Activated T-cell treated with anti-CD3 and anti-CD28 coated beads, Interleukin-2, amount 50 U/mL, for 72 hours (primary cell): ENCODE results near the gene MYL7. TPM values are rescaled to one million over a fixed set of nuclear protein-coding genes. Genes with fewer than 3 reads are reported as not detected.

Experiments
- ATAC-seq, 2 donors: fragments of 150-1000 bp; cut with Tn5 transposase; replicated peaks in 1 of 2; 2 replicates each; pipeline ENCODE4 v1.10.0; 2021; ENCODE audit warnings: moderate library complexity in 2 of 2, mild to moderate bottlenecking in 1 of 2
- DNase-seq, 2 donors: peaks; one replicate each; pipeline ENCODE4 v3.0.0; 2021 to 2022; ENCODE audit warnings: mixed read lengths in 1 of 2
- H3K27ac Mint-ChIP-seq: one replicate; pipeline ENCODE4 v1.8.0; 2022; ENCODE audit warnings: mild to moderate bottlenecking, moderate library complexity, mixed read lengths
- H3K27me3 Mint-ChIP-seq: one replicate; pipeline ENCODE4 v1.8.0; 2022; ENCODE audit warnings: low read depth, mixed read lengths
- H3K36me3 Mint-ChIP-seq, 2 donors: one replicate each; pipeline ENCODE4 v1.8.0; 2022; ENCODE audit warnings: mixed read lengths in 2 of 2, mild to moderate bottlenecking in 1 of 2; ENCODE audit not compliant: insufficient read depth in 2 of 2
- H3K4me1 Mint-ChIP-seq: one replicate; pipeline ENCODE4 v1.8.0; 2022; ENCODE audit warnings: low read depth, mixed read lengths
- H3K4me3 Mint-ChIP-seq, 2 donors: one replicate each; pipeline ENCODE4 v1.8.0; 2022; ENCODE audit warnings: mild to moderate bottlenecking in 2 of 2, mixed read lengths in 2 of 2, moderate library complexity in 2 of 2
- H3K9me3 Mint-ChIP-seq, 2 donors: one replicate each; pipeline ENCODE4 v1.8.0; 2022; ENCODE audit warnings: mixed read lengths in 2 of 2
- total RNA-seq, 2 donors: library from RNA; stranded (reverse); gene quantifications; one replicate each; pipeline ENCODE4 v1.2.3, GENCODE V29; 2022

Gene MYL7
- total RNA-seq, 2 donors from 2014 or later, result not detected

- no peaks in the 10 kb centered on the region for H3K36me3 Mint-ChIP-seq
- no peak overlapping the region for H3K27ac Mint-ChIP-seq
- peak overlapping the region; percentile 65 for H3K4me3 Mint-ChIP-seq
- no peaks in the 10 kb centered on the region for H3K27me3 Mint-ChIP-seq
- no peaks in the 10 kb centered on the region for H3K9me3 Mint-ChIP-seq
- no peak for DNase-seq
- peaks cover 12% of the 10 kb centered on the region for H3K4me1 Mint-ChIP-seq
- no peak for ATAC-seq
Measured at GRCh38 chr7:44105832-44106231, 35.3 kb downstream of the MYL7 start.

GRCh38 chr7:44104860-44105771 lies 36.0 kb downstream of the MYL7 start:
- Mint-ChIP-seq H3K36me3 (no peaks in the 10 kb centered on the region), H3K27me3 (no peaks in the 10 kb centered on the region), H3K9me3 (no peaks in the 10 kb centered on the region), H3K4me1 (peaks cover 12% of the 10 kb centered on the region), H3K27ac (no peak overlapping the region), H3K4me3 (peak overlapping the region; percentile 65 to 77)
- DNase-seq, result no peak
- ATAC-seq, result peak; percentile 30

DNA sequence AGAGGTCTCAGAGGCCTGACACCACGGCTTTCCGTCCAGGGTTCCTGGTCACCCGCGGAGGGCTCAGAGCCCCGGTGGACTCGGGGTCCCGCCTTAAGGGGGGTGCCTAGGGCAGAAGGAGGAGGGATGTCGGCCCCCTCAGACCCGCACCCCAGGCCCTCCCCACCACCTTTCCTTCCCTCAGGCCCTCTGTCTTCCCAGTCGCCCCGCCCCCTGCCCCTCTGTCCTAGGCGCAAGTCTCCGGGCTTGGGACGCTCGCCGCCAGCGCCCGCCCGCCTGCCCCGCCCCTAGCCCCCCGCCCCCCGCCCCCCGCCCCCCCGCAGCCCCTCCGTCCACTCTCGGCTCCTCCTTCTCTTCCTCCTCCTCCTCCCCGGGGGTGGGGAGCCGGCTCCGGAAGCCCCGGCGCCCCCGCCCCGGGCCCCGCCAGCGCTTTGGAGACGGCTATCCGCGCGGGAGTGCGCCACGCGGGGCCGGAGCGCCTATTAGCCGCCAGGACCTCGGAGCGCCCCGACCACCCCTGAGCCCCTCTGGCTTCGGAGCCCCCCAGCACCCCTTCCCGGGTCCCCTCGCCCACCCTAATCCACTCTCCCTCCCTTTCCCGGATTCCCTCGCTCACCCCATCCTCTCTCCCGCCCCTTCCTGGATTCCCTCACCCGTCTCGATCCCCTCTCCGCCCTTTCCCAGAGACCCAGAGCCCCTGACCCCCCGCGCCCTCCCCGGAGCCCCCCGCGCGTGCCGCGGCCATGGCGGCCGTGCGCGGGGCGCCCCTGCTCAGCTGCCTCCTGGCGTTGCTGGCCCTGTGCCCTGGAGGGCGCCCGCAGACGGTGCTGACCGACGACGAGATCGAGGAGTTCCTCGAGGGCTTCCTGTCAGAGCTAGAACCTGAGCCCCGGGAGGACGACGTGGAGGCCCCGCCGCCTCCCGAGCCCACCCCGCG lies 36.9 kb downstream of the MYL7 start, which contains the start of gene AEBP1:
TSS of gene AEBP1 (plus strand) at position 423 of the 937 bp plus-strand sequence. CDS start at position 744, 321 bp downstream.
- ATAC-seq (peak; percentile 78 to 84), DNase-seq (peak; percentile 64 to 65)
- Mint-ChIP-seq H3K27ac (no peak within 1 kb of the TSS), H3K9me3 (no peaks in the 10 kb centered on the region), H3K36me3 (no peaks in the 10 kb centered on the region), H3K4me1 (peaks cover 12% of the 10 kb centered on the region), H3K4me3 (peak within 1 kb of the TSS; percentile 67 to 77), H3K27me3 (no peaks in the 10 kb centered on the region)

DNA sequence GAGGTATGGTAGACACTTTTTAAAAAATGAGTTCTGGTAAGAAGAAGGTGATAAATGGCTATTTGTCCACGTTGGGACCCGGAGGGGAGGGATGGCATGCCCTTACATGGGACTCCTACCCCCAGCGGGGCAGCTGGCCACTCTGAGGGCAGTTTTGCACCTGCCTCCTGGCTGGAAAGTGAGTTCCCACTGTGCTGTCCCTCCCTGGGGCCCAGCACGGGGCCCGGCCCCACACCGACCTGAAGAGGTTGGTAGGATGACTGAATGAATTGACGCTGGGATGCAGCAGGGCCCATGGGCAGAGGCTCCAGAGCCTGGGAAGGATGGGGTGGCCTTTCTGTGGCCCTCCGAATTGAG lies 37.6 kb downstream of the MYL7 start:
- H3K4me3 Mint-ChIP-seq, result peak overlapping the region; percentile 43 to 67
- H3K9me3 Mint-ChIP-seq, result no peaks in the 10 kb centered on the region
- no peak overlapping the region for H3K27ac Mint-ChIP-seq
- DNase-seq, result no peak
- ATAC-seq, result no peak
- H3K4me1 Mint-ChIP-seq, result peaks cover 12% of the 10 kb centered on the region
- H3K36me3 Mint-ChIP-seq, result no peaks in the 10 kb centered on the region
- H3K27me3 Mint-ChIP-seq, result no peaks in the 10 kb centered on the region

DNA sequence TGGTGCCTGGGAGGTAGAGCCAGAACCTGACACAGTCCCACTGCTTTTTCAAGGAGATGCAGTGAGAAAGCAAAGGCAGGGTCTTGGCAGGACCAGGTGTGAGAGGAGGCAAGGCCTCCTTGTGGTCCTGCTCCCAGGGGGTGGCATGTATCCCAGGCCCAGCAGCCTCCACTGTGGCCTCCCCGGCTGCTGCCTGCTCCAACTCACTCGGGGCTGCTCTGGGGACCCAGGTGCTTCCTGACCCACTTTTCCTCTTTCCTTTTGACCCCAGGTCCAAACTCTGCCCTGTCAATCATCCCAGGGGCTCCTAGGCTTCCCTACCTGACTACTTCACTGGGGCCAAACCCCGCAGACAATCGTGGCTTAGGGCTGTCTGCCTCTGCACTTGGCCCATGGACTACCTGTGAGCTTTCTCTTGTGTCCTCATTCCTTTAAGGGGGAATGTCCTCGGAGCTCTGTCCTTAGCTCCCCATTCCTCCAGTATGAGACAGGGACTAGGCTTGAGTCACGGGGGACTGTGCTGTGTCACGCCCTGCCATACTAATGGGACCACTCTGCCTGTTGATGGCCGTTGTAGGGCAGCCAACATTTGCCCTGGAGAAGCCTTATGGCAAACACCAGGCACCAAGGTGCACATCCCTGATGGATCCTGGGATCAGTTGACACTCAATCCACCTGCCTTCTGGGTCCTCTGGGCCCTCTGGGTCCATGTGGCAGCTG lies 38.1 kb downstream of the MYL7 start:
- H3K27ac Mint-ChIP-seq, result no peak overlapping the region
- no peaks in the 10 kb centered on the region for H3K36me3 Mint-ChIP-seq
- H3K9me3 Mint-ChIP-seq, result no peaks in the 10 kb centered on the region
- DNase-seq (no peak), ATAC-seq (no peak)
- H3K4me3 Mint-ChIP-seq, result peak overlapping the region; percentile 43 to 67
- no peaks in the 10 kb centered on the region for H3K27me3 Mint-ChIP-seq
- H3K4me1 Mint-ChIP-seq, result peaks cover 18% of the 10 kb centered on the region

GRCh38 chr7:44101966-44102845 lies 38.9 kb downstream of the MYL7 start:
- peaks cover 26% of the 10 kb centered on the region for H3K4me1 Mint-ChIP-seq
- H3K36me3 Mint-ChIP-seq, result no peaks in the 10 kb centered on the region
- H3K4me3 Mint-ChIP-seq, result peak overlapping the region in 1 of 2 donors; percentile 17
- H3K9me3 Mint-ChIP-seq, result no peaks in the 10 kb centered on the region
- ATAC-seq, result no peak
- H3K27ac Mint-ChIP-seq, result no peak overlapping the region
- DNase-seq, result no peak
- no peaks in the 10 kb centered on the region for H3K27me3 Mint-ChIP-seq

- no peak overlapping the region for H3K27ac Mint-ChIP-seq
- H3K9me3 Mint-ChIP-seq, result no peaks in the 10 kb centered on the region
- ATAC-seq (no peak), DNase-seq (no peak)
- peaks cover 33% of the 10 kb centered on the region for H3K4me1 Mint-ChIP-seq
- H3K27me3 Mint-ChIP-seq, result no peaks in the 10 kb centered on the region
- no peaks in the 10 kb centered on the region for H3K36me3 Mint-ChIP-seq
- H3K4me3 Mint-ChIP-seq, result no peak overlapping the region
Measured at GRCh38 chr7:44101303-44101965, 39.7 kb downstream of the MYL7 start.

GRCh38 chr7:44100458-44101302 lies 40.5 kb downstream of the MYL7 start:
- Mint-ChIP-seq H3K4me1 (peaks cover 27% of the 10 kb centered on the region), H3K36me3 (no peaks in the 10 kb centered on the region), H3K4me3 (no peak overlapping the region), H3K27ac (no peak overlapping the region), H3K27me3 (no peaks in the 10 kb centered on the region), H3K9me3 (no peaks in the 10 kb centered on the region)
- DNase-seq (no peak), ATAC-seq (no peak)

DNA sequence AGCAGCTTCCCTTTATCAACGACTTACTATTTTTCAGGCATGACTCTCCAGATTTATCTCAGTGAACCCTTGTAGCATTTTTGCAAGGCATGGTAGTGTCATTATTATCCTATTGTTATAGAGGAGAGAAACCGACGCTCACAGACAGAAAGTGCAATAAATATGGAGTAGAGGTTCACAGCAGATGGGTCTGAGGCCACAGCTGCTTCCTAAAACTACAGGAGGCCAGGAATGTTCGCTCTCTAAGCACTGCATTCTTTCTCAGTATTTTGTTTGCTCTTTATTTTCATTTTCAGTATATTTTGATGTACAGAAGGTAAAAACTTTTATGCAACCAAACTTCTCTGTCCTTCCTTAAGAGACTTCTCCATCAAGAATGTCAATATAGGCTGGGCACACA lies 41.5 kb downstream of the MYL7 start:
- no peaks in the 10 kb centered on the region for H3K27me3 Mint-ChIP-seq
- H3K36me3 Mint-ChIP-seq, result no peaks in the 10 kb centered on the region
- H3K9me3 Mint-ChIP-seq, result no peaks in the 10 kb centered on the region
- ATAC-seq (no peak), DNase-seq (no peak)
- H3K27ac Mint-ChIP-seq, result no peak overlapping the region
- peaks cover 22% of the 10 kb centered on the region for H3K4me1 Mint-ChIP-seq
- no peak overlapping the region for H3K4me3 Mint-ChIP-seq

DNA sequence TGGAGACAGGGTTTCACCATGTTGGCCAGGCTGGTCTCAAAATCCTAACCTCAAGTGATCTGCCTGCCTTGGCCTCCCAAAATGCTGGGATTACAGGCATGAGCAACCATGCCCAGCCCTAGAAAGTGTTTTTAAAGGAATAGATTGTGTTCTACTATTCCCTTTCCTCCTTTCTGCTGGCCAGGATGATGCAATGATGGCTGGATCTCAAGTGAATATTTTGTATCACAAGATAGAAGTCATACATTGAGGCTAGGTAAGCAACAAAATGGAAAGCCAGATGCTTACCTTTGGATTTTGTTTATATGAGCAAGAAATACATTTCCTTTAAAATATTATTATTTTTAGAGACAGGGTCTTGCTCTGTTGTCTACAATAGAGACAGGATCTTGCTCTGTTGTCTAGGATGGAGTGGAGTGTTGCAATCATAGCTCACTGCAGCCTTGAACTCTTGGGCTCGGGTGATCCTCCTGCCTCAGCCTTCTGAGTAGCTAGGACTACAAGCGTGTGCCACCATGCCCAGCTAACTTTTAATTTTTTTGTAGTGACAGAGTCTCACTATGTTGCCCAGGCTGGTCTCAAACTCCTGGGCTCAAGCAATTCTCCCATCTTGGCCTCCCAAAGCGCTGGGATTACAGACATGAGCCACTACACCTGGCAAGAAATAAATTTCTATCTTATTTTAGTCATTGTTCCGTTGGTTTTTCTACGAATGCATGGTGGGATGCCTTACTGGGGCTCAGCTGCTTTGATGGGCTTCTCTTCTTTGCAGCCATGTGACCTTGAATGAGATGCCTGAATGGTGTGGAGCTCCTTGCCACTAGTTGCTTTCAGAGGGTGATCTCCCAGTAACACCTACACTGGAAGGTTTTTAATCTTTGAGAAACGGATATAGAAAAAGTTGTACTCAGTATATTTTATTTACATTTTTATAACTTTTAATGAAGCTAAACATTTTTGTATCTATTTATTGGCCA lies 42.8 kb downstream of the MYL7 start:
- no peak for DNase-seq
- H3K27ac Mint-ChIP-seq, result no peak overlapping the region
- no peaks in the 10 kb centered on the region for H3K36me3 Mint-ChIP-seq
- no peak for ATAC-seq
- no peaks in the 10 kb centered on the region for H3K9me3 Mint-ChIP-seq
- H3K4me3 Mint-ChIP-seq, result peak overlapping the region in 1 of 2 donors; percentile 24
- H3K27me3 Mint-ChIP-seq, result no peaks in the 10 kb centered on the region
- H3K4me1 Mint-ChIP-seq, result peaks cover 22% of the 10 kb centered on the region
